ENCODE data around the gene OR5H2.
"Not testable (repeated sequence)": the region's sequence is repeated elsewhere in the genome, so short reads cannot be mapped to it uniquely, and the experiment has no call there.

The OR5H2 gene

DNA sequence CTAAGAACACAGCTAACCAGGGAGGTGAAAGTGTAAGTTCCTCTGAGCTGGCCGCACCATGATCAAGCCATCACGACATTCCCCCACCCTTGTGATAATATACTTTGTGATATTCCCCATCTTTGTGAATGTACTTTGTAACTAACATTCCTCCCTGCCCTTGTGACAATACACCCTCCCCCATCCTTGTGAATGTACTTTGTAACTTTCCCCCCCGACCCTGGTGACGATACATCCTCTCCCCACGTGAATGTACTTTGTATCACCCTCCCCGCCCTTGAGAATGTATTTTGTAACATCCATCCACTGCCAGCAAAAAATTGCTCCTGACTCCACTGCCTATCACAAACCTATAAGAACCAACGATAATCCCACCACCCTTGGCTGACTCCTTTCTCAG, 38.5 kb upstream of the OR5H2 start:
- Histone ChIP-seq H3K27ac (no peak overlapping the region), H3K4me2 (no peak overlapping the region), H3K4me1 (ENCODE audit: low read depth, poor library complexity, severe bottlenecking) (no peaks in the 10 kb centered on the region), H3K79me2 (ENCODE audit: insufficient read depth, low read depth) (no peaks in the 10 kb centered on the region), H3K36me3 (ENCODE audit: insufficient read depth) (no peaks in the 10 kb centered on the region), H4K20me1 (ENCODE audit: insufficient read depth) (no peaks in the 10 kb centered on the region), H3K4me3 (IDR thresholded peaks at IDR 0.05; ENCODE audit: insufficient read depth, low read depth, low read length) (no peak overlapping the region), H3K27me3 (ENCODE audit: insufficient read depth, low read depth) (no peaks in the 10 kb centered on the region), H3K9ac (no peak overlapping the region), H2AFZ (ENCODE audit: low read depth) (no peak overlapping the region)
- TF ChIP-seq, protein P1, sequence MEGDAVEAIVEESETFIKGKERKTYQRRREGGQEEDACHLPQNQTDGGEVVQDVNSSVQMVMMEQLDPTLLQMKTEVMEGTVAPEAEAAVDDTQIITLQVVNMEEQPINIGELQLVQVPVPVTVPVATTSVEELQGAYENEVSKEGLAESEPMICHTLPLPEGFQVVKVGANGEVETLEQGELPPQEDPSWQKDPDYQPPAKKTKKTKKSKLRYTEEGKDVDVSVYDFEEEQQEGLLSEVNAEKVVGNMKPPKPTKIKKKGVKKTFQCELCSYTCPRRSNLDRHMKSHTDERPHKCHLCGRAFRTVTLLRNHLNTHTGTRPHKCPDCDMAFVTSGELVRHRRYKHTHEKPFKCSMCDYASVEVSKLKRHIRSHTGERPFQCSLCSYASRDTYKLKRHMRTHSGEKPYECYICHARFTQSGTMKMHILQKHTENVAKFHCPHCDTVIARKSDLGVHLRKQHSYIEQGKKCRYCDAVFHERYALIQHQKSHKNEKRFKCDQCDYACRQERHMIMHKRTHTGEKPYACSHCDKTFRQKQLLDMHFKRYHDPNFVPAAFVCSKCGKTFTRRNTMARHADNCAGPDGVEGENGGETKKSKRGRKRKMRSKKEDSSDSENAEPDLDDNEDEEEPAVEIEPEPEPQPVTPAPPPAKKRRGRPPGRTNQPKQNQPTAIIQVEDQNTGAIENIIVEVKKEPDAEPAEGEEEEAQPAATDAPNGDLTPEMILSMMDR (conservative IDR thresholded peaks at IDR 0.05; ENCODE audit: low read depth, low read length): no peak

DNA sequence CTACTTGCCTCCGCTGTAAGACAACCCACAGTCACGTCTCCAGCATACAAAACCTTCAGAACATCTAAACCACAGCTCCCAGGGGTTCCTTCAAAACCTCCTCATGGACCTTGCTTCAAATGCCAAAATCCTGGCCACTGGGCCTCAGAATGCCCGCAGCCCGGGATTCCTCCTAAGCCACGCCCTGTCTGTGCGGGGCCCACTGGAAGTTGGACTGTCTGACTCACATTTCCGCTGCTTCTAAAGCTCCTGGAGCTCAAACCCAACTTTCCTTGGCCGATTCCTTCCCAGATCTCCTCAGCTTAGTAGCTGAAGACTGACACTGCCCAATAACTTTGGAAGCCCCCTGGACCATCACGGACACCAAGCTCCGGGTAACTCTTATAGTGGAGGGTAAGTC, 36.2 kb upstream of the OR5H2 start:
- no peak overlapping the region for H3K4me2 ChIP-seq
- no peak overlapping the region for H3K9ac ChIP-seq
- no peaks in the 10 kb centered on the region for H4K20me1 ChIP-seq (ENCODE audit: insufficient read depth)
- no peak overlapping the region for H2AFZ ChIP-seq (ENCODE audit: low read depth)
- no peaks in the 10 kb centered on the region for H3K36me3 ChIP-seq (ENCODE audit: insufficient read depth)
- no peak overlapping the region for H3K4me3 ChIP-seq (IDR thresholded peaks at IDR 0.05; ENCODE audit: insufficient read depth, low read depth, low read length)
- H3K4me1 ChIP-seq (ENCODE audit: low read depth, poor library complexity, severe bottlenecking): no peaks in the 10 kb centered on the region
- no peaks in the 10 kb centered on the region for H3K79me2 ChIP-seq (ENCODE audit: insufficient read depth, low read depth)
- no peaks in the 10 kb centered on the region for H3K27me3 ChIP-seq (ENCODE audit: insufficient read depth, low read depth)
- H3K27ac ChIP-seq: no peak overlapping the region
- TF ChIP-seq, protein P1 (conservative IDR thresholded peaks at IDR 0.05; ENCODE audit: low read depth, low read length): no peak

DNA sequence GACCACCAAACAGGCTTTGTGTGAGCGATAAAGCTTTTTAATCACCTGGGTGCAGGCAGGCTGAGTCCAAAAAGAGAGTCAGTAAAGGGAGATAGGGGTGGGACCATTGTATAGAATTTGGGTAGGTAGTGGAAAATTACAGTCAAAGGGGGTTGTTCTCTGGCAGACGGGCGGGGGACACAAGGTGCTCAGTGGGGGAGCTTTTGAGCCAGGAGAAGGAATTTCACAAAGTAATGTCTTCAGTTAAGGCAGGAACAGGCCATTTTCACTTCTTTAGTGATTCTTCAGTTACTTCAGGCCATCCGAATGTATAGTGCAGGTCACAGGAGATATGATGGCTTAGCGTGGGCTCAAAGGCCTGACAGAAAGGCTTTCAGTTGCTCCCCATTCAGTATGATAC, 26.3 kb upstream of the OR5H2 start:
- H4K20me1 ChIP-seq (ENCODE audit: insufficient read depth); H3K27ac ChIP-seq; H2AFZ ChIP-seq (ENCODE audit: low read depth); H3K79me2 ChIP-seq (ENCODE audit: insufficient read depth, low read depth); H3K4me2 ChIP-seq; H3K4me1 ChIP-seq (ENCODE audit: low read depth, poor library complexity, severe bottlenecking); H3K4me3 ChIP-seq (IDR thresholded peaks at IDR 0.05; ENCODE audit: insufficient read depth, low read depth, low read length); H3K27me3 ChIP-seq (ENCODE audit: insufficient read depth, low read depth); H3K9ac ChIP-seq; H3K36me3 ChIP-seq (ENCODE audit: insufficient read depth): not testable (repeated sequence)

DNA sequence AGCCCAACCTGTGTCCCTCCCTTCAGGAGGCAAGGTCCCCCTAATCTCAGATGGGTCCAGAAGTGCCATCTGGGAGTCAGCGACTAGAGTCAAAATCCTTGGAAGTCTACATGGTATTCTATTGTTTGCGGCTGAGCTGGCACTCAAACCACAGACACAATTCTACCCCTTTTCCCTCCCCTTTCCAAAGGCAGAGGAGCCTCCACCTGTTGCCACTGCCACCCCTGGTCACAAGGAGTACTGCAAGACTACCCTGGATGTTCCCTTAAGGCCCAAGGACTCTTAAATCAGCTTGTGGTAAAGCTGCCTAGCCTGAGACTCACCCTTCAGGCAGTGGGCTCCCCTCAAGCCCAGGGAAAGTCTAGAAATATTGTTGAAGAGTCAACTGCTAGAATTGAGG, 22.6 kb upstream of the OR5H2 start:
- no peaks in the 10 kb centered on the region for H3K4me1 ChIP-seq (ENCODE audit: low read depth, poor library complexity, severe bottlenecking)
- H3K36me3 ChIP-seq (ENCODE audit: insufficient read depth): no peaks in the 10 kb centered on the region
- H4K20me1 ChIP-seq (ENCODE audit: insufficient read depth): no peaks in the 10 kb centered on the region
- H3K79me2 ChIP-seq (ENCODE audit: insufficient read depth, low read depth): no peaks in the 10 kb centered on the region
- H3K4me2 ChIP-seq: no peak overlapping the region
- no peak overlapping the region for H3K9ac ChIP-seq
- no peak overlapping the region for H3K4me3 ChIP-seq (IDR thresholded peaks at IDR 0.05; ENCODE audit: insufficient read depth, low read depth, low read length)
- no peak overlapping the region for H3K27ac ChIP-seq
- TF ChIP-seq, protein P1 (conservative IDR thresholded peaks at IDR 0.05; ENCODE audit: low read depth, low read length): peak; percentile 47
- H3K27me3 ChIP-seq (ENCODE audit: insufficient read depth, low read depth): no peaks in the 10 kb centered on the region
- no peak overlapping the region for H2AFZ ChIP-seq (ENCODE audit: low read depth)

DNA sequence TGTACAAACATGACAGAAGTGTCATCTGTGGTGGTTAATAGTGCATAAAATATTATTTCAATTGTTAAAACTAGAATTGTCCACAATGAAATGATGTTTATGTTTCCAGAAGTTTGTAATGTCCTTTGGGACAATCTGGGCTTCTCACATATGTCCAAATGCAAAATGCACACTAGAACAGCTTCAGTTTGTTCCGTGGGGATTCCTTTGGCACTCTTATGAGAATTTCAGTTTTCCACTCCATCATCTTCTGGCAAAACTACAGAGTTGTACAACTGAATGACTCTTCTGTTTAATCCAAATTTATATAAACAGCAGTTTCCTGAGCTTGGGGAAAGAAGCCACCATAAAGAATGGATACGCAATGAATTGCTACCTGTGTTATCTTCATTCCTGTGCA, 20.3 kb upstream of the OR5H2 start:
- Histone ChIP-seq H3K4me2 (no peak overlapping the region), H3K4me3 (IDR thresholded peaks at IDR 0.05; ENCODE audit: insufficient read depth, low read depth, low read length) (no peak overlapping the region), H2AFZ (ENCODE audit: low read depth) (no peak overlapping the region), H3K79me2 (ENCODE audit: insufficient read depth, low read depth) (no peaks in the 10 kb centered on the region), H3K27me3 (ENCODE audit: insufficient read depth, low read depth) (no peaks in the 10 kb centered on the region), H3K4me1 (ENCODE audit: low read depth, poor library complexity, severe bottlenecking) (no peaks in the 10 kb centered on the region), H3K36me3 (ENCODE audit: insufficient read depth) (no peaks in the 10 kb centered on the region), H4K20me1 (ENCODE audit: insufficient read depth) (no peaks in the 10 kb centered on the region), H3K27ac (no peak overlapping the region), H3K9ac (no peak overlapping the region)
- TF ChIP-seq, protein P1 (conservative IDR thresholded peaks at IDR 0.05; ENCODE audit: low read depth, low read length): no peak
